Tibial nerve (tissue), 4 donors: ENCODE measurements around the gene FBF1.
A peak's percentile ranks its signal among the peaks of the same experiment; 100 is the strongest.

Experiments used
- EP300 ChIP-seq, 2 donors: sonication (generic); formaldehyde crosslinking; IDR thresholded peaks; one replicate each; pipeline ENCODE4 v1.6.1; 2017; ENCODE audit warnings: antibody characterized with exemption in 2 of 2, mild to moderate bottlenecking in 1 of 2
- POLR2A ChIP-seq, 2 donors: fragments of 450-650 bp; IDR thresholded peaks; one replicate each; pipeline ENCODE4 v1.6.1; 2017; ENCODE audit warnings: antibody characterized with exemption in 2 of 2, mild to moderate bottlenecking in 2 of 2, moderate library complexity in 2 of 2
- TF ChIP-seq, protein P1 (sequence below), 5 experiments: fragments of 200-600 bp in 3 of 5; fragments of 450-650 bp in 2 of 5; sonication (generic) in 3 of 5; IDR thresholded peaks; one replicate each; pipeline ENCODE4 v1.5.1; 2016 to 2019; ENCODE audit warnings: antibody characterized with exemption in 5 of 5, mild to moderate bottlenecking in 3 of 5, moderate library complexity in 2 of 5

DNA sequence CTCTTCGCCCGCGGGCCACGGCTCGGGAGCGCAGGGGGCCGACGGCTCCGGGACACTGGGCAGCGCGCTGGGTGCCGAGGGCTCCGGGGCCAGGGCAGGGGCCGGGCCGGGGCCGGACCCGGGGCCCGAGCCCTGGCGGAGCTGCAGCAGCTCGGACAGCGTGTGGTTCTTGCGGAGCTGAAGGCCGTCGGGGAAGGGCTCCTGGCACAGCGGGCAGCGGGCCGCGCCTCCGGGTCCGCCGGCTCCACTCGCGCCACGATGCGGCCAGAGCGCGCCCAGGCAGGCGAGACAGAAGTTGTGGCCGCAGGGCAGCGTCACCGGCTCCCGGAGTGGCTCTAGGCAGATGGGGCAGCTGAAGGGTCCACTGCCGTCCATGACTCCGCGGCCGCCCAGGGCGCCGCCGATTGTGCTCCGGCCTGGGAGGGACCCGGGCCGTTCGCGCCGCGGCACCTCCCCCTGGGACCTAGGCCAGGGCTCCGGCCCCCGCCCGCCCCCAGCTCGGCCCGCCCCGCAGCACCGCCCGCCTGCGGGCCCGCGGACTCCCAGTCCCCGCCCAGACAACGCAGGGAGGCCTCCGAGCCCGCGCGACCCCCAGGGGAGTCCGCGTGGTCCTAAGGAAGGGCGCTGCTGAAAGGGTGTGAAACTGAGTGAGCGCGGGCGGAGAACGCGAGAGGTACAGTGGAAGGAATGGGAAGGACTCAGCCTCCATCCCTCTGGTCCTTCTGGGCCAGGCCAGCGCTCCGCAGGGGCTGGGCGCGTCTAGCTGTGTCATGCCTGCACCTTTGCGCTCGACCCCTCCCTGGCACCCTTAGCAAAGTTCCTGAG is 62.5 kb downstream of the FBF1 start, which contains the start of gene TRIM47:
- TF ChIP-seq, protein P1, sequence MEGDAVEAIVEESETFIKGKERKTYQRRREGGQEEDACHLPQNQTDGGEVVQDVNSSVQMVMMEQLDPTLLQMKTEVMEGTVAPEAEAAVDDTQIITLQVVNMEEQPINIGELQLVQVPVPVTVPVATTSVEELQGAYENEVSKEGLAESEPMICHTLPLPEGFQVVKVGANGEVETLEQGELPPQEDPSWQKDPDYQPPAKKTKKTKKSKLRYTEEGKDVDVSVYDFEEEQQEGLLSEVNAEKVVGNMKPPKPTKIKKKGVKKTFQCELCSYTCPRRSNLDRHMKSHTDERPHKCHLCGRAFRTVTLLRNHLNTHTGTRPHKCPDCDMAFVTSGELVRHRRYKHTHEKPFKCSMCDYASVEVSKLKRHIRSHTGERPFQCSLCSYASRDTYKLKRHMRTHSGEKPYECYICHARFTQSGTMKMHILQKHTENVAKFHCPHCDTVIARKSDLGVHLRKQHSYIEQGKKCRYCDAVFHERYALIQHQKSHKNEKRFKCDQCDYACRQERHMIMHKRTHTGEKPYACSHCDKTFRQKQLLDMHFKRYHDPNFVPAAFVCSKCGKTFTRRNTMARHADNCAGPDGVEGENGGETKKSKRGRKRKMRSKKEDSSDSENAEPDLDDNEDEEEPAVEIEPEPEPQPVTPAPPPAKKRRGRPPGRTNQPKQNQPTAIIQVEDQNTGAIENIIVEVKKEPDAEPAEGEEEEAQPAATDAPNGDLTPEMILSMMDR (IDR thresholded peaks at IDR 0.05): peak in 2 of 5 experiments; percentile 14 to 43
- TF ChIP-seq POLR2A (IDR thresholded peaks at IDR 0.05): peak; percentile 66 to 85
- peak in 1 of 2 donors; percentile 81 for TF ChIP-seq EP300 (IDR thresholded peaks at IDR 0.05)
